Endothelial cell of umbilical vein (primary cell): ENCODE data around the gene RBM27.

ENCODE experiments used
- CTCF ChIP-seq, 2 donors: IDR thresholded peaks; 1 replicate in 1 of 2; 2 replicates in 1 of 2; pipeline ENCODE4 v1.5.1; 2011; ENCODE audit warnings: low read length in 2 of 2, mild to moderate bottlenecking in 2 of 2, moderate library complexity in 2 of 2, control low read depth in 1 of 2, inconsistent platforms in 1 of 2, low read depth in 1 of 2; ENCODE audit not compliant: insufficient read depth in 1 of 2; ENCODE audit errors: extremely low read depth in 1 of 2
- EZH2 ChIP-seq: IDR thresholded peaks from 2 replicates; pipeline ENCODE4 v1.6.1; 2012; ENCODE audit warnings: borderline replicate concordance, low read depth, mild to moderate bottlenecking, moderate library complexity, low read length, inconsistent platforms; ENCODE audit not compliant: severe bottlenecking
- FOS ChIP-seq: IDR thresholded peaks from 2 replicates; pipeline ENCODE4 v1.6.1; 2011; ENCODE audit warnings: mild to moderate bottlenecking, low read length, moderate library complexity, borderline replicate concordance; ENCODE audit not compliant: insufficient read depth
- GATA2 ChIP-seq: IDR thresholded peaks from 2 replicates; pipeline ENCODE4 v1.7.0; 2011; ENCODE audit warnings: low read depth, mild to moderate bottlenecking, moderate library complexity, mixed read lengths, low read length; ENCODE audit not compliant: insufficient read length, insufficient read depth
- JUN ChIP-seq: IDR thresholded peaks from 2 replicates; pipeline ENCODE4 v1.6.1; 2011; ENCODE audit warnings: borderline replicate concordance, low read depth; ENCODE audit not compliant: insufficient read length, insufficient read depth
- MAX ChIP-seq: IDR thresholded peaks from 2 replicates; pipeline ENCODE4 v1.6.1; 2011; ENCODE audit not compliant: insufficient read depth, insufficient read length
- MYC ChIP-seq: IDR thresholded peaks from one replicate; pipeline ENCODE4 v1.6.1; 2011; ENCODE audit warnings: mild to moderate bottlenecking, low read depth, low read length
- POLR2A ChIP-seq: IDR thresholded peaks from 2 replicates; pipeline ENCODE4 v1.6.1; 2012; ENCODE audit warnings: low read depth, mild to moderate bottlenecking, control low read depth, low read length
- POLR2AphosphoS5 ChIP-seq: IDR thresholded peaks from 2 replicates; pipeline ENCODE4 v1.6.1; 2012; ENCODE audit warnings: low read depth, mild to moderate bottlenecking, control low read depth, low read length, moderate library complexity; ENCODE audit not compliant: insufficient read depth

- TF ChIP-seq JUN (no peak), CTCF (IDR thresholded peaks at IDR 0.05; ENCODE audit: extremely low read depth in 1 of 2, insufficient read depth in 1 of 2, low read depth in 1 of 2, low read length in 2 of 2) (no peak), EZH2 (no peak), MAX (no peak), FOS (no peak), POLR2A (no peak), POLR2AphosphoS5 (no peak), MYC (no peak), GATA2 (no peak)
These were observed 9.9 kb downstream of the RBM27 start for GRCh38 chr5:146213210-146213826.
